Pancreas (tissue), 10 donors: Measurements from ENCODE around the gene EEF1AKMT3. TPM values are rescaled to one million over a fixed set of nuclear protein-coding genes. Genes with fewer than 3 reads are reported as not detected.

ENCODE experiments used
- ATAC-seq, 4 donors: fragments of 200-7000 bp; cut with Tn5 transposase; one replicate each; pipeline versions ENCODE4 v1.8.0 to v1.9.1; 2020; ENCODE audit warnings: mild to moderate bottlenecking in 4 of 4, moderate library complexity in 4 of 4
- DNase-seq, 6 donors: peaks; one replicate each; pipeline ENCODE4 v3.0.0-alpha.2; 2020
- FAIRE-seq: peaks from 2 replicates; lab custom pipeline; 2012; peaks lifted over from hg19 to GRCh38; lab: Jason Lieb, UNC
- H3K27ac ChIP-seq, 4 donors: fragments of 200-600 bp; sonication (generic); 1 replicate in 3 of 4; 2 replicates in 1 of 4; pipeline versions ENCODE4 v1.5.0 to v1.8.0; 2020
- H3K27me3 ChIP-seq, 4 donors: fragments of 200-600 bp; one replicate each; pipeline ENCODE4 v1.8.0; 2021
- H3K36me3 ChIP-seq, 3 donors: fragments of 200-600 bp; sonication (generic) in 1 of 3; one replicate each; pipeline versions ENCODE4 v1.5.0 to v1.8.0; 2020 to 2021
- H3K4me1 ChIP-seq, 3 donors: fragments of 200-600 bp; one replicate each; pipeline ENCODE4 v1.8.0; 2021
- H3K4me3 ChIP-seq, 4 donors: fragments of 200-600 bp; sonication (generic) in 2 of 4; one replicate each; pipeline versions ENCODE4 v1.5.0 to v1.8.0; 2020 to 2021
- H3K9me3 ChIP-seq, 4 donors: fragments of 200-600 bp; one replicate each; pipeline ENCODE4 v1.8.0; 2021
- WGBS, 2 donors: extraction: QIAGEN DNeasy Blood & Tissue Kit; methylation state at CpG; one replicate each; pipeline ENCODE4 v1.1.7; 2013; 5-methylcytosine and 5-hydroxymethylcytosine counted together
- intact Hi-C, 3 donors: fragments of 100-400 bp; cut with DNase I; formaldehyde crosslinking; loops; one replicate each; pipeline versions ENCODE4 v1.11.1 to v1.14.2; 2022
- polyA plus RNA-seq, 2 donors: library from polyadenylated mRNA; stranded (reverse); fragments of 200-250 nt; gene quantifications; one replicate each; pipeline ENCODE4 v1.2.3, GENCODE V29; 2013
- total RNA-seq, 6 donors: library from RNA; stranded (reverse); fragmentation: NEBNext Ultra II Directional in 4 of 6; extraction: Animal tissue kit (Norgen Biotek cat#: 25700) in 4 of 6; gene quantifications; one replicate each; pipeline versions ENCODE4 v1.2.1 to v1.2.4, GENCODE V29; 2021 to 2023
- TF ChIP-seq, protein P1 (sequence below), 4 donors: fragments of 200-600 bp; sonication (generic) in 3 of 4; IDR thresholded peaks; one replicate each; pipeline versions ENCODE4 v1.5.0 to v1.8.0; 2021; ENCODE audit warnings: antibody characterized with exemption in 4 of 4
- donor health status: healthy with polysubstance abuse.
- donor health status: DM: no; HTN: no; CAD: no; lungs with moderate emphysema.
- donor health status: DM: no; HTN: no; CAD: no.
- donor health status: control.
- donor health status: control.
- donor health status: Bipolar disorder and iron deficiency.
- donor health status: DM: yes; HTN: yes; CAD: no.
- donor health status: DM: no; HTN: no; CAD: no.
- donor health status: DM: no; HTN: no; CAD: no.
- donor health status: DM: yes; HTN: yes; CAD: no.

Gene EEF1AKMT3
- total and polyA plus RNA-seq, 8 donors, result 3.7 to 20.8 (median 14.4) TPM

GRCh38 chr12:57731411-57732080 lies 40.9 kb upstream of the EEF1AKMT3 start:
- Histone ChIP-seq H3K4me1 (peaks cover 0 to 5% (median 0%) of the 10 kb centered on the region in 3 donors), H3K27me3 (peaks cover 0 to 6% (median 0%) of the 10 kb centered on the region in 4 donors), H3K27ac (no peak overlapping the region), H3K4me3 (no peak overlapping the region), H3K9me3 (no peaks in the 10 kb centered on the region), H3K36me3 (no peaks in the 10 kb centered on the region)
- FAIRE-seq, result no peak
- 70 to 75% methylated on average over 19 of the region's 19 CpGs for WGBS, 2 donors
- ATAC-seq, result no peak
- intact Hi-C loops, result no loop called here
- TF ChIP-seq, protein P1, sequence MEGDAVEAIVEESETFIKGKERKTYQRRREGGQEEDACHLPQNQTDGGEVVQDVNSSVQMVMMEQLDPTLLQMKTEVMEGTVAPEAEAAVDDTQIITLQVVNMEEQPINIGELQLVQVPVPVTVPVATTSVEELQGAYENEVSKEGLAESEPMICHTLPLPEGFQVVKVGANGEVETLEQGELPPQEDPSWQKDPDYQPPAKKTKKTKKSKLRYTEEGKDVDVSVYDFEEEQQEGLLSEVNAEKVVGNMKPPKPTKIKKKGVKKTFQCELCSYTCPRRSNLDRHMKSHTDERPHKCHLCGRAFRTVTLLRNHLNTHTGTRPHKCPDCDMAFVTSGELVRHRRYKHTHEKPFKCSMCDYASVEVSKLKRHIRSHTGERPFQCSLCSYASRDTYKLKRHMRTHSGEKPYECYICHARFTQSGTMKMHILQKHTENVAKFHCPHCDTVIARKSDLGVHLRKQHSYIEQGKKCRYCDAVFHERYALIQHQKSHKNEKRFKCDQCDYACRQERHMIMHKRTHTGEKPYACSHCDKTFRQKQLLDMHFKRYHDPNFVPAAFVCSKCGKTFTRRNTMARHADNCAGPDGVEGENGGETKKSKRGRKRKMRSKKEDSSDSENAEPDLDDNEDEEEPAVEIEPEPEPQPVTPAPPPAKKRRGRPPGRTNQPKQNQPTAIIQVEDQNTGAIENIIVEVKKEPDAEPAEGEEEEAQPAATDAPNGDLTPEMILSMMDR (IDR thresholded peaks at IDR 0.05), result no peak
- no peak for DNase-seq

DNA sequence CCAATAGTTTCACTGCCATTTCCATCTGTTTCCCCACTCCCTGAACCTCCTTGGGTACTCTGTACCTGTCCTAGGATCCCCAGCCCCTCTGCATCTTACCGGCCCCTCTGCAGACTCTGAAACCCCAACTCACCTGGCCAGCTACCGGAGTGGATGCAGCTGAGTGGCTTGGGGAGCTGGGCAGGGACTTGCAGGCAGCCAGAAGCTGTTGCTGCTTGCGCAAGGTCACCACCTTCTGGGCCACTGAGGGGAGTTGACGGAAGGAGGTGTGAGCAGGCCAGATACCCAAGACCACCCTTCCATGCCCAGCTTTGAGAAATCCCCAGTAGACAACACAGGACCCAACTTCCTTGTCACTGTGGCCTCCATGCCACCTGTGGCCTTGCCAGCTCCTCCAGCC lies 40.1 kb upstream of the EEF1AKMT3 start:
- peaks cover under 1 to 8% (median 6%) of the 10 kb centered on the region in 3 donors for H3K4me1 ChIP-seq
- WGBS, 2 donors, result 75 to 80% methylated on average over 4 of the region's 4 CpGs
- H3K9me3 ChIP-seq, result no peaks in the 10 kb centered on the region
- TF ChIP-seq, protein P1 (IDR thresholded peaks at IDR 0.05), result no peak
- H3K27ac ChIP-seq, result no peak overlapping the region
- no peak overlapping the region for H3K4me3 ChIP-seq
- FAIRE-seq (no peak), DNase-seq (no peak), ATAC-seq (no peak)
- intact Hi-C loops, result no loop called here
- no peaks in the 10 kb centered on the region for H3K36me3 ChIP-seq
- peaks cover 0 to 12% (median 0%) of the 10 kb centered on the region in 4 donors for H3K27me3 ChIP-seq

GRCh38 chr12:57732726-57733593 lies 39.5 kb upstream of the EEF1AKMT3 start:
- no peaks in the 10 kb centered on the region for H3K36me3 ChIP-seq
- no peaks in the 10 kb centered on the region for H3K9me3 ChIP-seq
- DNase-seq, result no peak
- H3K4me1 ChIP-seq, result peaks cover 7 to 13% (median 12%) of the 10 kb centered on the region in 3 donors
- no peak overlapping the region for H3K4me3 ChIP-seq
- TF ChIP-seq, protein P1 (IDR thresholded peaks at IDR 0.05), result no peak
- intact Hi-C loops, result no loop called here
- no peak overlapping the region for H3K27ac ChIP-seq
- FAIRE-seq, result no peak
- WGBS, 2 donors, result 73 to 84% methylated on average over 11 of the region's 11 CpGs
- no peak for ATAC-seq
- peaks cover 0 to 12% (median 0%) of the 10 kb centered on the region in 4 donors for H3K27me3 ChIP-seq

DNA sequence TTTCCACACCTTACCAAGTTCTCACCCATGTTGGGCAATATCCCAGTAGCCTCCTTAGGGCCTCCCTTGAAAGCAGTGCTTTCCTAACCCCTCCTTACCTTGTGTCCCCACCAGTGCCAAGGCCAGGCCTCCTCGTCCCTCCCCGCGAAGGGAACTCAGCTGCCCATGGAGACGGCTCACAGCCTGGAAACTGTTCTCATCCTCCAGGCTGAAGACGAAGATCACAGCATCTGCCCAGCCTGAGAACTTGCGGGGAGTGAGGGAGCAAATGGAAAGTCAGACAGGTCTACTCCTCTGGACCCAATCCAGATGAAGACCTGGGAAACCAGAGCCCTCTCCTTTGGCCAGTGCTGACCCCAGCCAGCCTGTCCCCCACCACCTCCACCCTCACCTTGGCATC lies 38.5 kb upstream of the EEF1AKMT3 start:
- TF ChIP-seq, protein P1 (IDR thresholded peaks at IDR 0.05), result no peak
- no peak for ATAC-seq
- no peak overlapping the region for H3K4me3 ChIP-seq
- peaks cover 9 to 15% (median 13%) of the 10 kb centered on the region in 3 donors for H3K4me1 ChIP-seq
- peaks cover 0 to 12% (median 0%) of the 10 kb centered on the region in 4 donors for H3K27me3 ChIP-seq
- no peak for FAIRE-seq
- H3K9me3 ChIP-seq, result no peaks in the 10 kb centered on the region
- no peak overlapping the region for H3K27ac ChIP-seq
- no peak for DNase-seq
- intact Hi-C loops, result no loop called here
- 71 to 79% methylated on average over 6 of the region's 6 CpGs for WGBS, 2 donors
- H3K36me3 ChIP-seq, result no peaks in the 10 kb centered on the region
